Thymus (tissue), 11 donors: ENCODE data around the gene FOXL3. TPM values are rescaled to one million over a fixed set of nuclear protein-coding genes. Genes with fewer than 3 reads are reported as not detected.

Experiments
- DNase-seq, 9 donors: peaks; one replicate each; pipeline ENCODE4 v3.0.0-alpha.2; 2013; ENCODE audit warnings: low spot score in 9 of 9, low read depth in 6 of 9, missing footprints in 1 of 9
- H3K27ac ChIP-seq, 2 donors: one replicate each; pipeline ENCODE4 v1.5.1; 2013; ENCODE audit warnings: control low read depth in 1 of 2, low read depth in 1 of 2, low read length in 1 of 2, mild to moderate bottlenecking in 1 of 2, moderate library complexity in 1 of 2
- H3K27me3 ChIP-seq, 2 donors: one replicate each; pipeline ENCODE4 v1.5.1; 2013; ENCODE audit warnings: low read length in 1 of 2; ENCODE audit not compliant: control insufficient read depth in 2 of 2, insufficient read depth in 1 of 2
- H3K36me3 ChIP-seq, 2 donors: one replicate each; pipeline ENCODE4 v1.5.1; 2013; ENCODE audit warnings: low read length in 1 of 2, mild to moderate bottlenecking in 1 of 2, moderate library complexity in 1 of 2; ENCODE audit not compliant: control insufficient read depth in 2 of 2, insufficient read depth in 2 of 2
- H3K4me1 ChIP-seq, 2 donors: one replicate each; pipeline ENCODE4 v1.5.1; 2013; ENCODE audit warnings: low read length in 2 of 2; ENCODE audit not compliant: control insufficient read depth in 2 of 2, insufficient read depth in 2 of 2
- H3K4me3 ChIP-seq, 2 donors: one replicate each; pipeline ENCODE4 v1.5.1; 2013; ENCODE audit warnings: low read length in 2 of 2, control low read depth in 1 of 2, mild to moderate bottlenecking in 1 of 2
- H3K9me3 ChIP-seq, 2 donors: one replicate each; pipeline ENCODE4 v1.5.1; 2013; ENCODE audit warnings: low read length in 1 of 2, mild to moderate bottlenecking in 1 of 2; ENCODE audit not compliant: control insufficient read depth in 2 of 2, insufficient read depth in 1 of 2
- WGBS: extraction: QIAGEN DNeasy Blood & Tissue Kit; methylation state at CpG from one replicate; pipeline ENCODE4 v1.1.7; 2013; 5-methylcytosine and 5-hydroxymethylcytosine counted together
- polyA plus RNA-seq: library from polyadenylated mRNA; stranded (reverse); fragments of 200-250 nt; gene quantifications from one replicate; pipeline ENCODE4 v1.2.3, GENCODE V29; 2013
- total RNA-seq: library from RNA; stranded (reverse); fragments of 120-200 nt; gene quantifications from one replicate; pipeline ENCODE4 v1.2.4, GENCODE V29; 2013
- donor health status: healthy.

The FOXL3 gene
- total and polyA plus RNA-seq, 2 donors: 0.19 TPM; not detected in 1

- H3K27me3 ChIP-seq: no peaks in the 10 kb centered on the region
- no peak overlapping the region for H3K27ac ChIP-seq
- WGBS: 90% methylated on average over 12 of the region's 12 CpGs
- no peak overlapping the region for H3K4me3 ChIP-seq
- H3K4me1 ChIP-seq: no peaks in the 10 kb centered on the region
- H3K36me3 ChIP-seq: no peaks in the 10 kb centered on the region
- no peak for DNase-seq
- peaks cover 0 to 3% of the 10 kb centered on the region in 2 donors for H3K9me3 ChIP-seq
Observed at GRCh38 chr7:247181-247580, 42.8 kb upstream of the FOXL3 start.

DNA sequence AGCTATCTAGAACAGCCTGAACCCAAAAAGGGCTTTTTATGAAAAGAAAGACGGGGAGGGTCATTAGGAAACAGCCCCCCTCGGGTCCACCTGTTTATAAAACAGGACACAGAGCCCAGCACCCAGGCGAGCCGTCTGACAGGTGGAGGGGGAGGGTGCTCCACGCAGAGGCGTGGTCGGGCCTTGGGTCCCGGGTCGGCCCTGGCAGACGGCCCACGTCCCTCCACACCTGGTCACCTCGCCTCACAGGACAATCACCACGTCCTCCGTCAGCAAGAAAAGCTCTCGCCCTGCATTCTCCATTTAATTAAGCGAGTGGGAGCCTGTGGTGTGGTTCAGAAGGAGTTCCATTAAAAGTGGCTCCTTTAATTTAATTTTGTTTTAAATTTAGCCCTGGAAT, 42.3 kb upstream of the FOXL3 start:
- Histone ChIP-seq H3K27ac (no peak overlapping the region), H3K9me3 (peaks cover 0 to 3% of the 10 kb centered on the region in 2 donors), H3K27me3 (no peaks in the 10 kb centered on the region), H3K4me1 (no peaks in the 10 kb centered on the region), H3K4me3 (no peak overlapping the region), H3K36me3 (no peaks in the 10 kb centered on the region)
- DNase-seq: no peak
- WGBS: 95% methylated on average over 16 of the region's 16 CpGs

DNA sequence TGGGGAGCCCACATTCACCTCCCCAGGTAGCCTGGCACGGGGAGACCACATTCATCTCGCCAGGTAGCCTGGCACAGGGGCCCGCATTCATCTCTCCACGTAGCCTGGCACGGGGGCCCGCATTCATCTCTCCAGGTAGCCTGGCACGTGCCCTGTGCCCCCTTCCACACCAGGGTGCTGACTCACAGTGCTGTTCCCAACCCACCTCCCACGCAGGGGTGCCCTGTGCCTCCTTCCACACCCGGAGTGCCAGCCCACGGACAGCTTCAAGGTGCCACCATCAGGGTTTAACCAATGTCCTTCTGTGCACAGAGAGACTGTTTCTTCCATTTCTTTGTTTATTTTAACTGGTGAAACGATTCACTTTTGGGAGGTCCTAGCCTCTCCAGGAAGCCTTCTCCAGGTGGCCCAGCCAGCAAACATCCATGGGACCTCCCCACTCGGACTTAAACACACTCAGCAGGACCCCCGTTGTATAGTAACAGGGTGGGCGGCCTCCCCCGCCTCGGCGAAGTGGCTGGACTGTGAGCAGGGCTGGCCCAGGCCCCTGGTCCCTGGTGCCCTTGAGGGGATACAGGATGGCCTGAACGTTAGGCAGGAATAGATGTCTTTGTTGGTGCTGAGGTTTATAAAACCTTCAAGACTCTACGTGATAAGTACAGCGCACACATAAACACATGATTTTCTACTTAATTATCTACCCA, 41.1 kb upstream of the FOXL3 start:
- no peak overlapping the region for H3K27ac ChIP-seq
- H3K9me3 ChIP-seq: peaks cover 0 to 3% of the 10 kb centered on the region in 2 donors
- no peaks in the 10 kb centered on the region for H3K4me1 ChIP-seq
- H3K36me3 ChIP-seq: no peaks in the 10 kb centered on the region
- 90% methylated on average over 20 of the region's 20 CpGs for WGBS
- H3K4me3 ChIP-seq: no peak overlapping the region
- no peak for DNase-seq
- no peaks in the 10 kb centered on the region for H3K27me3 ChIP-seq

GRCh38 chr7:249989-250388, 40.0 kb upstream of the FOXL3 start:
- DNase-seq: no peak
- Histone ChIP-seq H3K9me3 (peaks cover 0 to 4% of the 10 kb centered on the region in 2 donors), H3K27ac (no peak overlapping the region), H3K4me3 (no peak overlapping the region), H3K36me3 (no peaks in the 10 kb centered on the region), H3K4me1 (no peaks in the 10 kb centered on the region), H3K27me3 (no peaks in the 10 kb centered on the region)
- 96% methylated on average over 12 of the region's 12 CpGs for WGBS

- Histone ChIP-seq H3K27me3 (no peaks in the 10 kb centered on the region), H3K36me3 (no peaks in the 10 kb centered on the region), H3K9me3 (peaks cover 0 to 9% of the 10 kb centered on the region in 2 donors), H3K4me1 (no peaks in the 10 kb centered on the region), H3K27ac (no peak overlapping the region), H3K4me3 (no peak overlapping the region)
- no peak for DNase-seq
- WGBS: 95% methylated on average over 15 of the region's 15 CpGs
Observed at GRCh38 chr7:250523-250922, 39.4 kb upstream of the FOXL3 start.

GRCh38 chr7:251005-251404, 39.0 kb upstream of the FOXL3 start:
- H3K4me3 ChIP-seq: no peak overlapping the region
- H3K27ac ChIP-seq: no peak overlapping the region
- WGBS: 98% methylated on average over 20 of the region's 20 CpGs
- no peaks in the 10 kb centered on the region for H3K4me1 ChIP-seq
- no peaks in the 10 kb centered on the region for H3K27me3 ChIP-seq
- no peaks in the 10 kb centered on the region for H3K36me3 ChIP-seq
- peaks cover 0 to 13% of the 10 kb centered on the region in 2 donors for H3K9me3 ChIP-seq
- no peak for DNase-seq

GRCh38 chr7:251446-252175, 38.4 kb upstream of the FOXL3 start:
- peaks cover 0 to 19% of the 10 kb centered on the region in 2 donors for H3K9me3 ChIP-seq
- whole genome bisulfite sequencing: 92% methylated on average over 21 of the region's 21 CpGs
- no peak for DNase-seq
- H3K36me3 ChIP-seq: no peaks in the 10 kb centered on the region
- H3K27ac ChIP-seq: no peak overlapping the region
- H3K27me3 ChIP-seq: no peaks in the 10 kb centered on the region
- no peak overlapping the region for H3K4me3 ChIP-seq
- H3K4me1 ChIP-seq: no peaks in the 10 kb centered on the region

DNA sequence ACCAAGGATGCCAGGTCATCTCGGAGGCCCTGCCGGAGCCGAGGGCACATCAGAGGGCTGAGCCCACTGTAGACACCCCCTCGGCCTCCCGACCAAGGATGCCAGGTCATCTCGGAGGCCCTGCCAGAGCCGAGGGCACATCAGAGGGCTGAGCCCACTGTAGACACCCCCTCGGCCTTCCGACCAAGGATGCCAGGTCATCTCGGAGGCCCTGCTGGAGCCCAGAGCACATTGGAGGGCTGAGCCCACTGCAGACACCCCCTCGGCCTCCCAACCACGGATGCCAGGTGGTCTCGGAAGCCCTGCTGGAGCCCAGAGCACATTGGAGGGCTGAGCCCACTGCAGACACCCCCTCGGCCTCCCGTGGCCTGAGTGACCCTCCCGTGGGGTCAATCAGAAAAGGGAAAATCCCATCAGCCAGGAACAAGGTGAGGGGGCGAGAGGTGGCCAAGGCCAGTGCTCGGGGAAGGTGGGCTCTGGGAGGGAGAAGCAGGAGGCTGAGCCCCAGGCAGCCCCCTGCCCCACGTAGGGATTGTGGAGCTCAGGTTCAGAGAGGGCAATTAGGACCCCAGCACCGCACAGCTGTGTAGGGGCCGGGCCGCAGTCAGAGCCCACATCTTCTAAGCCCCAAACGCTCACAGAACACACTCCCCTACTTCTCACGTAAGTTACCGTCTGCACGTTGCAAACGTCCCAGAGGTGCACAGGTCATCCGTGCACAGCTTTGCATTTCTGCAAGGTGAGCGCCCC, 37.6 kb upstream of the FOXL3 start:
- Histone ChIP-seq H3K9me3 (peaks cover 0 to 27% of the 10 kb centered on the region in 2 donors), H3K27me3 (no peaks in the 10 kb centered on the region)
- 93% methylated on average over 29 of the region's 29 CpGs for WGBS

DNA sequence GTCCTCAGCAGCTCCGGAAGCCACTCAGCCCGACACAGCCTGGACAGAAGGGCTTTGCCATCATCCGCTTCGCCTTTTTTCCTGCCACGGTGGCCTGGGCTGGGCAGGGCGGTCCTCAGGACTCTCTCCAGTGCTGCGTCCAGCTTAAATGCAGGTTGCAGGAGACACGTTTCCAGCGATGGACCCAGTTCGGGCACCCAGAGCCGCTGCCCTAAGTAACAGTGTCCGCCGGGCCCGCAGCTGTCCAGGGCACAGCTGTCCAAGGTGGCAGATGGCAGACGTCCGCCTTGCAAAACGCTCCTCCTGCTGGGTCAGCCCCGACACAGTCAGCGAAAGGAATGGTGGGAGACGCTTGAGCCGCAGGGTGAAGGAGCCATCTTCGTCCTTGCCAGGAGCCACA, 37.0 kb upstream of the FOXL3 start:
- 97% methylated on average over 22 of the region's 22 CpGs for WGBS

More for the DNA sequence above, 37.6 kb upstream of the FOXL3 start:
- Histone ChIP-seq H3K4me3 (no peak overlapping the region), H3K4me1 (no peaks in the 10 kb centered on the region), H3K27ac (no peak overlapping the region), H3K36me3 (no peaks in the 10 kb centered on the region)
- no peak for DNase-seq

More for the DNA sequence above, 37.0 kb upstream of the FOXL3 start:
- no peaks in the 10 kb centered on the region for H3K36me3 ChIP-seq
- no peak overlapping the region for H3K4me3 ChIP-seq
- H3K27ac ChIP-seq: no peak overlapping the region
- H3K27me3 ChIP-seq: no peaks in the 10 kb centered on the region
- no peak for DNase-seq
- H3K4me1 ChIP-seq: no peaks in the 10 kb centered on the region
- peaks cover 0 to 33% of the 10 kb centered on the region in 2 donors for H3K9me3 ChIP-seq
